Measurements from ENCODE around the gene ADRA2C.

The ADRA2C gene

DNA sequence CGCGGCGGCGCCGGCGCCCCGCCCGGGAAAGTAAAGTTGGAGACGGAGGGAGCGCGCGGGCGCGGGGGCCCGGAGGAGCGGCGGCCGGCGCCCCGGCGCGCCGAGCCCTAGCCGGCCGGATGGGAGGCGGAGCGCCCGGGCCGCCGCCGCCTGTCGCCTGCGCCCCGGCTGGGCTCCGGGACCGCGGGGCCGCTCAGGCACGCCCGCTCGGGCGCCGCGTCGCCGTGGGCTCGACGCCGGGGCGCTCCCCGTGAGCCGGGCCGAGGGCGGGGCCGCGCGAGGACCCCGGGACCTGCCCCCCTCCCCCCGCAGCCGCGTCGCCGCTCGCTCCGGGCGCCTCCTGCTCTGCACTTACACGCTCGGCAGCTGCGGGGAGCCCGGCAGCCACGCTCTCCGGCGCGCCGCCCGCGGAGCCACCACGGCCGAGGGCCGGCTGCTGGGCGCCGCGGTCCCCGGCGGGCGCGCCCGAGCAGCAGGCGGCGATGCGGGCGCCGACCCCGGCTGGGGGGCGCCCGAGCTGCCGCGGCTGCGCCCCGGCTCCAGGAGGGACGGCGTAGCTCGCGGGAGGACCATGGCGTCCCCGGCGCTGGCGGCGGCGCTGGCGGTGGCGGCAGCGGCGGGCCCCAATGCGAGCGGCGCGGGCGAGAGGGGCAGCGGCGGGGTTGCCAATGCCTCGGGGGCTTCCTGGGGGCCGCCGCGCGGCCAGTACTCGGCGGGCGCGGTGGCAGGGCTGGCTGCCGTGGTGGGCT, at the start of gene ADRA2C:
Gene ADRA2C (plus strand): TSS at position 350 of the 749 bp plus-strand sequence. CDS start 222 bp downstream, at position 572.
- Histone ChIP-seq H3K4me1 (ENCODE audit: control insufficient read depth in 1 of 2, insufficient read depth in 1 of 2, low read depth in 1 of 2, low read length in 1 of 2) (no peaks in the 10 kb centered on the region), H3K9me3 (no peaks in the 10 kb centered on the region), H3K4me3 (ENCODE audit: low read depth in 1 of 2, low read length in 1 of 2) (no peak within 1 kb of the TSS), H3K27me3 (peaks cover 90% of the 10 kb centered on the region), H3K36me3 (no peaks in the 10 kb centered on the region), H3K27ac (no peak within 1 kb of the TSS)
- TF ChIP-seq, protein P1, sequence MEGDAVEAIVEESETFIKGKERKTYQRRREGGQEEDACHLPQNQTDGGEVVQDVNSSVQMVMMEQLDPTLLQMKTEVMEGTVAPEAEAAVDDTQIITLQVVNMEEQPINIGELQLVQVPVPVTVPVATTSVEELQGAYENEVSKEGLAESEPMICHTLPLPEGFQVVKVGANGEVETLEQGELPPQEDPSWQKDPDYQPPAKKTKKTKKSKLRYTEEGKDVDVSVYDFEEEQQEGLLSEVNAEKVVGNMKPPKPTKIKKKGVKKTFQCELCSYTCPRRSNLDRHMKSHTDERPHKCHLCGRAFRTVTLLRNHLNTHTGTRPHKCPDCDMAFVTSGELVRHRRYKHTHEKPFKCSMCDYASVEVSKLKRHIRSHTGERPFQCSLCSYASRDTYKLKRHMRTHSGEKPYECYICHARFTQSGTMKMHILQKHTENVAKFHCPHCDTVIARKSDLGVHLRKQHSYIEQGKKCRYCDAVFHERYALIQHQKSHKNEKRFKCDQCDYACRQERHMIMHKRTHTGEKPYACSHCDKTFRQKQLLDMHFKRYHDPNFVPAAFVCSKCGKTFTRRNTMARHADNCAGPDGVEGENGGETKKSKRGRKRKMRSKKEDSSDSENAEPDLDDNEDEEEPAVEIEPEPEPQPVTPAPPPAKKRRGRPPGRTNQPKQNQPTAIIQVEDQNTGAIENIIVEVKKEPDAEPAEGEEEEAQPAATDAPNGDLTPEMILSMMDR (IDR thresholded peaks at IDR 0.05), result no peak

GRCh38 chr4:3716631-3717235, 49.5 kb upstream of the ADRA2C start:
- Histone ChIP-seq H3K36me3 (no peaks in the 10 kb centered on the region), H3K4me3 (ENCODE audit: low read depth in 1 of 2, low read length in 1 of 2) (no peak overlapping the region), H3K27me3 (peaks cover 19% of the 10 kb centered on the region), H3K27ac (no peak overlapping the region), H3K9me3 (no peaks in the 10 kb centered on the region), H3K4me1 (ENCODE audit: control insufficient read depth in 1 of 2, insufficient read depth in 1 of 2, low read depth in 1 of 2, low read length in 1 of 2) (no peaks in the 10 kb centered on the region)
- TF ChIP-seq, protein P1 (IDR thresholded peaks at IDR 0.05), result no peak

DNA sequence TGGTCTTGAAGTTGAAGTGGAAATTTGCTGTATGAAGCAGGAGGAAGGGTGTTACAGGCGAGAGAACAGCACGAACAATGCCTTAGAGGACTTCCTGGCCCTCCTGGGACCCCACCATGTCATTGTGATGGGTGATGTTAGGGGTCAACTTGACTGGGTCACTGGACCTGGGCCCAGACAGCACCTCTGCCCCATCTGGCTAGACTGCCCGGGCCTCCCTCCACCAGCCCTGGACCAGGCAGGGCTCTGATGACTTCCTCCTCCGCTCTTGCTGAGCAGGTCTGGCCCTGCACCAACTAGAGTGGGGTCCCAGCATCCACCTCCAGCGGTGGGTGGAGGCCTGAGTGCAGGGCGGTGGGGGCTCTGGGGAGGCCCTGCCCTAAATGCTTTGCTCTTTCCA, 48.9 kb upstream of the ADRA2C start:
- H3K4me3 ChIP-seq (ENCODE audit: low read depth in 1 of 2, low read length in 1 of 2), result no peak overlapping the region
- peaks cover 19% of the 10 kb centered on the region for H3K27me3 ChIP-seq
- no peak overlapping the region for H3K27ac ChIP-seq
- TF ChIP-seq, protein P1 (IDR thresholded peaks at IDR 0.05), result no peak
- no peaks in the 10 kb centered on the region for H3K9me3 ChIP-seq
- no peaks in the 10 kb centered on the region for H3K36me3 ChIP-seq
- no peaks in the 10 kb centered on the region for H3K4me1 ChIP-seq (ENCODE audit: control insufficient read depth in 1 of 2, insufficient read depth in 1 of 2, low read depth in 1 of 2, low read length in 1 of 2)

DNA sequence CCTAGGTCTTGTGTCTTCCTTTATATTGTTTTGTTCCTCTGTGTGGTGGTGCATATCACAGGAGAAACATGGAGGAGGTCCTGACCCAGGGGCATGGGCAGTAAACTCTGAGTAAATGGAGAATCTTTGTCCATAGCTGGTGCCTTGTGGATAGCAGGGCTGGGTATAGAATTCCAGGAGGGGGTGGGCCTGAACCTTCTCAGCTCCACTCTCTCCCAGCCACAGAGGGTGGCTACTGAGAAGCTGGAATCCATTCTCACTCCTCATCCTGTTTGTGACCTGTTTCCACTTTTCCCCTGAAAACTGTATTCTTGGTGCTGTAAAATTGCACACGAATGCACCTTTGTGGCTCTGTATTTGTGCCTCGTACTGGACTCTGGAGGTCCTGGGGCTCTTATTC, 47.7 kb upstream of the ADRA2C start:
- no peak overlapping the region for H3K27ac ChIP-seq
- TF ChIP-seq, protein P1 (IDR thresholded peaks at IDR 0.05), result no peak

DNA sequence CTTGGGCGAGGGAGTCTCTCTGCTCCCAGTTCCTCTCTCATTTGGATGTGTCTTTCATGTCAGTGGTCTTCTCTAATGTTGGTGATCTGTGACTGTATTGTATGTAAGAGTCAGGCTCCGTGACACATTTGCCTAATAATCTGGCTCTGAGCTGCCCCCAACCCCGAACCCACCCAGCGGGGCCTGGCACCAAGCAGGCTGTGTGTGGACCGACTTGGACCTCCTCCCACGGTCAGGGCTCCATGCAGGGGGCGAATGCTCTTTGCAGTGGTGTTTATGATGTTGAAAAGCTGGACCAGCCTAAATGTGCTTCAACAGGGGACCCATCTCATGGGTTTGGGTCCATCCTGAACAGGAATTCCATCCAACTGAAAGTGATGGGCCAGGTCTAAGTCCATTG, 47.0 kb upstream of the ADRA2C start:
- Histone ChIP-seq H3K9me3 (no peaks in the 10 kb centered on the region), H3K27me3 (peaks cover 38% of the 10 kb centered on the region), H3K4me3 (ENCODE audit: low read depth in 1 of 2, low read length in 1 of 2) (no peak overlapping the region), H3K36me3 (no peaks in the 10 kb centered on the region), H3K27ac (no peak overlapping the region), H3K4me1 (ENCODE audit: control insufficient read depth in 1 of 2, insufficient read depth in 1 of 2, low read depth in 1 of 2, low read length in 1 of 2) (no peaks in the 10 kb centered on the region)
- TF ChIP-seq, protein P1 (IDR thresholded peaks at IDR 0.05), result no peak

More for the DNA sequence above, 47.7 kb upstream of the ADRA2C start:
- no peak overlapping the region for H3K4me3 ChIP-seq (ENCODE audit: low read depth in 1 of 2, low read length in 1 of 2)
- peaks cover 31% of the 10 kb centered on the region for H3K27me3 ChIP-seq
- H3K4me1 ChIP-seq (ENCODE audit: control insufficient read depth in 1 of 2, insufficient read depth in 1 of 2, low read depth in 1 of 2, low read length in 1 of 2), result no peaks in the 10 kb centered on the region
- no peaks in the 10 kb centered on the region for H3K36me3 ChIP-seq
- H3K9me3 ChIP-seq, result no peaks in the 10 kb centered on the region

Measured in neutrophil (primary cell).